GM18519 (cell line): ENCODE measurements around the gene NXPH3.

Source experiments
- ATAC-seq: cut with Tn5 transposase; IDR thresholded peaks from one replicate; pipeline ENCODE4 v1.9.1; 2021; ENCODE audit warnings: mild to moderate bottlenecking, moderate library complexity; ENCODE audit not compliant: unreplicated experiment, low FRiP score

NXPH3 gene

DNA sequence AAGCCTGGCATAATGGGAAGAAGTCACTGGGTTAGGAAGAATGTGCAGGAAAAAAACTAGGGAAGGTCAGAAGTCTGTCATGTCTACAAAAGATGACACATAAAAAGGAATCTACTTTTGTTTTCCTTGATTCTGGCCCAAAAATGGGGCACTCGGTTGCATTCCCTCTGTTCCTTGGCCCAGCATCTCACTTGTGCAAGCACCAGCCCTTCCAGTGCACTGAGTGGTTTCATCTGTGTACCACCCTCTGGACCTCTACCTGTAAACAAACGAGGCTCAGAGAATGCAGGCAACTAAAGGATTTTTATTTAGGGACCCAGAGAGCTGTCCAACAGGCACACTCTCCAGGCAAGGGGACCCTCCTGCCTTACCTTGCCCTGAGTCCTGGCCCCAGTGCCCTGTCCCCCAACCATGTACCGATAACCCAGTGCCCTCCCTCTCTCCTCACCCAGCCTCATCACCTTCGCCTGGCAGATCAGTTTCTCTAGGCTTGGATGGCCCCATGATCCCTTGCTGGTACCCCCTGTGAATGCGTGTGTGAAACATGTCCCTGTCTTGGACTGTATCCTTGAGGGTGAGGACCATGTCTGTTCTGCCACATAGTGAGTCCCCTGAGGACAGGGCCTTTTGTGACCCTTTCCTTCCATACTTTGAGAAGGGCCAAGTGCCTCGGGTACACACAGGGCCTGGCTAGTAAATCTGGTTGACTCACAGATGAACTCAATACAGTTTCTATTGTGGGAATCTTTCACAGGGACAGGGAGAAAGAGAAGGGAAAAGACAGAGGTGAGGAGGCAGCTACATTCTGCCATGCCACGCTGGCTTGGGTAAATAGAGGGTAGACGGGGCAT is 13.3 kb downstream of the NXPH3 start:
- no peak for ATAC-seq

DNA sequence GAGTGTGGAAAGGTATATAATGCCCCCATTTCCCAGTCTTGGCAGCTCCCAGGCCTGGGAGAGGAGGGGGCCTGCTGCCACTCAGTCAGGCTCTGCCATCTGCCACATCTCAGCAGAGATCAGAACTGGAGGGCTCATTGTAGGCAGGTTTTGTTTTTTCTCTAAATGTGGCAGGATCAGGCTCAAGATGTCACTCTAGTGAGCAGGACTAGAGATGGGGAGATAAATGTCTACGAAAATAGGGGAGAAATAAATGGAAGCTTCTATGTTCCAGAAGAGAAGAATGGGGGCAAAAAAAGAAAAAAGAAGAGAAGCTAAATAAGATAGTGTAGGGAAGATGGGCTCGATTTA is 13.9 kb downstream of the NXPH3 start:
- ATAC-seq: no peak

DNA sequence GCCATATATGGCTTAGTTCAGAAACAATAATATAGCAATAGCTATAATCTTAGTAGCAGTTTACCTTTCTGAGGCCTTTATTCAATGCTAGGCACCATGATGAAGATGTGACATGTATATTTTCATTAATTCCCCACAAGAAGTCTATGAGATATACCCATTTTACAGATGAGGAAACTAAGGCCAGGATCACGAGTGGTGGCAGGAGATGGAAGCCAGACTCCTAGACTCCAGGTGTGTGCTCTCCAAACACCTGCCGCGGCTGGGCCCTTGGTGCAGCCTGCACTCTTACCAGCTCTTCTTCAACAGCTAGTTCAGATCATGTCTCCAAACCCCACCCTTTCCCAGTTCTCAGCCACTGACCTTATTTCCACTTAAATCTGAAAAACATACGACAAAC is 15.2 kb downstream of the NXPH3 start:
- ATAC-seq: no peak

DNA sequence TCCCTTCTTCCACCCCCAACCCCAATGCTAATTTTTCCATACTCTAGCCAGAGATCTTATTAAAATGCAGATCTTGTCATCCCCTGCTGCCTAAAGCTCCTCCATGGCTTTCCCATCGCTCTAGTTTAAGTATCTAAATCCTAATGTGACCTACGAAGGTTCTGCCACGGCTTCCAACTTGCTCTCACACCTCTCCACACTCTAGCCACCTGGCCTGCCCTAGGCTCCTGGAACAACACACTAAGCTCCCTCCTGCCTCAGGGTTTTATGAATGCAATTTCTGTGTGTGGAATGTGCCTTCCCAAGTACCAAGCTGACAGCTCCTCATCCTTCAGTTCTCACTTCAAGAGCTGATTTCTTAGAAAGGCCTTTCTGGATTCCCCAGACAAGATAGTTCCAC is 16.6 kb downstream of the NXPH3 start:
- ATAC-seq: no peak

DNA sequence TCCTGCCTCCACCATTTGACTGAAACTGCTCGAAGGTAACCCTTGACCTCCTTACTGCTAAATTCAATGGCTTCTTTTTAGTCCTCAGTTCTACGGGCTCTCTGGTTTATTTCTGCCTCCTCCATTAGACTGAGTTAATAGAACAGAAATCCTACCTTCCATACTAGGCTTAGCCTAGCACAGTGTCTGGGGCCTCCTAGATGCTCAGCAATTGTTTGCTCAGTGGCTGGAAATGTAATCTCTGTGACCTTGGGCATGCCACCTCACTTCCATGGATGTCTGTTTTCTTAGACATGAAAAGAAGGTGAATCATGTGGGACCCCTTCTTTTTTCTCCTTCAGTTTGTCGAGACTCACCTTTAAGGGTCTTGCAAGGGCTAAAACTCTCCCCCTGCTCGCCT is 19.7 kb downstream of the NXPH3 start:
- ATAC-seq: no peak

DNA sequence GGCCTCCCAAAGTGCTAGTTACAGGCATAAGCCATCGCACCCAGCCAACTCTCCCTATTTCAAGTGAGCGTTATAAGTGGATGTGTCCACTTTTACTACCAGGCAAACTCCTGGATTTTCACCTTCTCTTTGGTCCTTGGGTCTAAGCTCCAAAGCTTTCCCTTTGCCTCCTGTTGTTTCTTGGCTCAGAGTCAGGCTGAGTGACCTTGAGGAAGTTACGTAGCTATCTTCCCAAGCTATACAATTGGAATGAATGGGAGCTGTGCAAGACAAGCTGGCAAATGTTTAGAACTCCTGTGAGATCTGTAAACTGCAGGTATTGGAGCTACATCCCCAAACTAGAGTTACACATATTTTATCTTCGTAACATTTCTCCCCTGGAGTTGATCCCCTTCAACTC is 20.3 kb downstream of the NXPH3 start:
- ATAC-seq: no peak

DNA sequence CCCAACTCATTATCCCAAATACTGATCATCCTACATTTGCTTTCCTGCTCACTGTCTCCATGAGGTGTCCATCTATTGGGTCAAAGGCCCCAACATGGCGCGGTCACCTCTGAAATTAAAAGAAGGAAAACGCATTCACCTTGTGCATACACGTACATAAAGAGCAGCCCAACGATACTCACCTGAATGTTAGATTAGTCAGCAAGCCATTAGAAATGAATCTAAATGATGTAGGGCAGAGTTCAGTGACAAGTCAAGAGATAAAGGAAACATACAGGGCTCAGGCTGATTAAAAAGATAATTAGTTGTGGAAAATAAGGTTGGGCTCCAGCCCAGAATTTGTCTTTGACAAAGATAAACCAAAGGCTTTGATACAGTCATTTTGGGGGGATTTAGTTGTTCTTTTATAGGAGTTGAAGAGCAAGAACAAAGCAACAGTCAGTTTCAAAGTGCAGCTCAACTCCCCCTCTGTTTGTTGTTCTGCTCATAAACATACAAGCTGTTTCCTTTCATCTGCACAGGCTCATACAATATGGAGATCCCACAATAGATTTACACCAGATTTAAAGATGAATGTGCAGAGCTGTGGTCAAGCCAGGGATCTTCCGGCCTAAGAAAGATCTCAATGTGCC is 21.1 kb downstream of the NXPH3 start:
- ATAC-seq: no peak

DNA sequence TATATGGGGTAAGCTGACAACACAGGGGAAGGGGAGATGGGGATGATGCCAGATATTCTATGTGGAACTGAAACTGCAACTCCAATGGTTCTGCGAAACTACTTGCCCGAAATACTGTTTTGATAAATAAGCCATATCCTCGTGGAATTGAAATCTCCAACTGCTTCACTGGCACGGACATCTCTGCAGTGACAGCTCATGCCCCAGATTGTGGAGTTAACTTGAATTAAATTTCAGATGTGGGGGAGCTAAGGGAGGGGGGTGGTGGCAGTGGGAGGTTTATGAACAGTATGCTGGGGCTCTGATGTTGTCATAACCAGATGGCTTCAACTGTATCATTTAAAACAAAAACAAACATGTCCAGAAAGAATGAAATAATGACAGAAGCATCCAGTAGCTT is 21.8 kb downstream of the NXPH3 start:
- ATAC-seq: no peak

DNA sequence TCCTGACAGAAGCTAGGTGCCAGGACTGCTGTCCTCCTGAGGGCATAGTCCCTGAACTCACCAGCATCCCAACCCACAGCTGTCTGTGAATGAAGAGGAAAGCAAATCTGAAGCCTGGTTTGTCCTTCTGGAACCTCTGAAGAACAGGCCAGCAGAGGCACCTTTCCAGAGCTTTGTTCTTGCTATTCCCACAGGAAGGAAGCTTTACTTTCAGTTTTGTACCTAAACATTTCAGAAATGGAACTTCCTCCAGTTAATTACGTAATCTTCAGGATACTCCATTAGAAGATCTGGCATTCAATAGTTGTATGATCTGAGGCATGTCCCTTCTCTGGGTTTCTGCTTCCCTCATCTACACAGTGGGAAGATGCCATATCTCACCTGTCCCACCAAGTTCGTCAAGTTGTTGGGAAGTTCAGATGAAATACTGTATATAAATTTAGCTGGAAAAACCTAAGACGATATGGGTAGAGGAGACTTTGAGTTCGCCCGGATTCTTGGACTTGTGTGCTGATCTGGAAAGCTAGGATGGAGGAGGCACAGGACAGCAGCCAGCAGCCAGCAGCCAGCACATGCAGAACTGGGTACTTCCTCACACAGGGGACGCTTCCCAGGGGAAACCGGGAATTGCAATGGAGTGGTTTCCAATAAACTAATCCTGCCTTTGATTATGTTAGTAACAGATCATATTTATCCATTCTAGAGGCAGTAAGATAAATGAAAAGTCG is 22.4 kb downstream of the NXPH3 start:
- ATAC-seq: no peak

DNA sequence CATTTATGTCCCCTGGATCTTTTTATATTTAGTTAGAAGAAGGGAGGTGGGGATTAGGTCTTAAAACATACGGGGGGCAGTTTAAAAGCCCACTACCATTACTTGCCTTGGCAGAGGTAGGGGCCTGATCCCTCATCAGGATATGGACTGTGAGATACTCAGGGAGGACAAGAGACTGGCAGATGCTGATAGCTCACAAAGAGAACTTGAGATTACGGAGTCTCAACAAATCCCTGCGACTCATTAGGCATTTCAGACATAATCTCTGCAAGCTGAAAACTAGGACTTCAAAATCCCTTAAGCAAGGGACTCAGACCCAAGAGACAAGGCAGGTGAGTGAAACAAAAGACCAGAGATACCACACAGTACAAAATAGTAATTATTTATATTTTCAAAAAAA is 23.2 kb downstream of the NXPH3 start:
- no peak for ATAC-seq

DNA sequence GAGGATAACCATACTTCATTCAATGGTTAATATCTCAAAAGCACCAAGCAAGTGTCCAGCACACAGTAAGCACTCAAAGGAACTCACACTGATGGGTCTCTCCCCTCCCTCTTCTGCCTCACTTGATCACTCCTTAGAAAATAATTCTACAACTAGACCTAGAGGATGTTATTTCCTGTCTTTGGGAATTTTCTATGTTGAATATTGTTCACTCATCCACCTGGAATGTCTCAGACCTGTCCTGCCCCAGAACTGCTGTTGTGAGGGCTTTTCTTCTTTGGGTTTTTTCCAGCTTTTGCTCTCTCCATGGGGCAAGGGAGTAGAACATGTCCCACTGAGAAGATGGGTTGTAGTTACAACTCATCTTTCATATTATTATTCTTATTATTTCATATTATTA is 25.3 kb downstream of the NXPH3 start:
- no peak for ATAC-seq

DNA sequence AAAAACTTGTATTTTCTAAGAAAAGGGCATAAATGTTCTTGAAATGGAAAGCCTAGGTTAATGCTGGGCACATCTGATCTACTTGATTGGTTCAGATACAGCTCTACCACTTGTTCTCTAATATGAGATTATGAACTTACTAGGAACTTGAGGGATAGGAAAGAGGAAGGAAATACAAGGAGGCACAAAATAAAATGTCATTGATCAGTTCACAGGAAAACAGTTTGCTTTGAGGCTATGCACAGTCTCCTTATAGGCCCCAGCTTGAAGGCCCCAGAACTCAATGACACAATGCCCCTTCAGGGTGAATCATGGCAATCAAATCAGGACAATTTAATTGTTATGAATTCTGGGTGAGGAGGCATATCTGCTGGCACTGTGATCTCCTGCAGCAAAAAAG is 27.1 kb downstream of the NXPH3 start:
- ATAC-seq: no peak

DNA sequence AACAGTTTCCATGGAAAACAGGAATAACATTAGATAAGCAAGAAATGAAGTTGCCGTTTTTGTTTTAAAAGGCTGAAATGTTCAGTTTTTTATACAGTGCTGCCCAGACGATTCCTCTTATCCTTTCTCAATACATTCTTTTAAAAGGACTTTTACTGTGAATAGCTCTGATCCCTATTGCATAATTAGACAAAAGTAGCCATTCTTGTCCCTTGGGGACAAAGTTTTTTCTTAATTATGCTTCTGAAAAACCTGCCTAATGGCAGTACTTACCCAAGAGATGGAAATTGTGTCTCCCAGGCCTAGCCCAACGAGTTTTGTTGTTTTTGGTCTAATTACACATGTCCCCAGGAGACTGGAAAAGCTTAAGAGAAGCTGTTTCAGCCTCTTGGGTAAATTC is 27.6 kb downstream of the NXPH3 start:
- ATAC-seq: no peak

DNA sequence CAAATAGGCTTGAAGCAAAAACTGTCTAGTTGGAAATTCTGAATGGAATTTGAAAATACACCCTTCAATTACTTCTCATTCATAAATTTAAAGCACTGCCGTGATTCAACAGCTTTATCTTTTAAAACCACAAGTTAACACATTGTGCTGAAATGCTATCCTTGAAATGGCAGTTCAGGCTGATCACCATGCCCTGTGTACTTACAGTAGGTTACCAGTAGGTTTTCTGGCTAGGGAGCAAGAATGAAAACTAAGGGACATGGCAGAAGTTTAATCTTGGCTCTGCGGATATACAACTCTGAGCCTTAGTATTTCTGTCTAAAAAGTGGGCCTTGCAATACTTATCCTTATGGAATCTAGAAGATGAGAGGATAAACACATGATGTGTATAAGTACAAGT is 28.0 kb downstream of the NXPH3 start:
- no peak for ATAC-seq

DNA sequence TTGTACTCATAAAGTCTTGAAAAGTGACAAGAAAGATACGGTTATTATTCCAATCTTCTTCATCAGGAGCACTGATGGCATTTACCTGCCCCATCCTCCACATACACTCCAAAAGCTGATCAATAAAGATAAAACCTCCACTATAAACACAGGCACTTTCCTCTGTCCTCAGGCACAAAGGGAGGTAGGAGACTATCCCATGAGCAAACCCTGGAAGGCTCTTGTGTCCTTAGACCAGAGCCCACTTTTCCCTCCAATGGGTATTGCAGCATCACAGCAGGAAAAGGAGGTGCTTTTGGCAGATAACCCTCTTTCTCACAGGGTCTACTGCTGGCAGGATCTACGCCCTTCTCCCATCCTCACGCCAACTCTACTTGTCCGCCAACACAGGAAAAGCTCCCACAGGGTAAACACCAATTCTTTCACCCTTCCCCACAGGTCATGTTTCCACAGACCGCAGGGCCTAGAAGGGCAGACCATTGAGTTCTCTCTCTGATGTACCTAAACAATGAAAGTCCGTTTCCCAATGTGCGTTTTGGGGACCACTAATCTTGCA is 28.7 kb downstream of the NXPH3 start:
- ATAC-seq: no peak

DNA sequence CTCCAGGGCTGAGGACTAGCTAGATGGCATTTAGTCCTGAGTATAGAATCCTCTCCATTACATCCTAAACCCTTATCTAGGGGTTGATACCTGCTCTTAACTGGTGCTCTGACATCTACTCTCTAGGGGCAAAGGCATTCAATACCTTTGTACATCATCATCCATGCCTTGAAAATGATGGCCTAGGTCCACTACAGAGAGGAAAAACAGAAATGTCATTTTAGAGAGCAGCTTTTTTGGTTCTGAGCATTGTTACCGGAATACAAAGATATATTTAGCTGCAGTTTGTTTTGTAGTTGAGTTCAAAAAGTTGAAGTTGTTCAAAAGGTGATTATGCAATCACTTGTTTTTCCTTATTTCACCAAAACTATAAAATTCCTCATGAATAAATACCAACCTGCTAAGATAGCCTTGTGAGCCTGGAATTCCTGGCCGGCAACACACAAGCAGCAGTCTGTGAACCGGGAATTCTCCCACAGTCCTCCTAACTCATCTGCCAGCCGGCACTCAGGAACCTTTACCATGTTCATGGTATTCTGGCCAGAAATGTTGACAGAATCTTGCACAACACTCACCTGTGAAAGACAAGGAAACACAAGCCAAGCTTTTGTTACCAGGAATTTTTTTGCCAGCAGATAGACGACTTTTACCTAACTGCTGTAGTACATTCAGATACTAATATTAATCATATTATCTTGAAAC is 35.4 kb downstream of the NXPH3 start:
- no peak for ATAC-seq

DNA sequence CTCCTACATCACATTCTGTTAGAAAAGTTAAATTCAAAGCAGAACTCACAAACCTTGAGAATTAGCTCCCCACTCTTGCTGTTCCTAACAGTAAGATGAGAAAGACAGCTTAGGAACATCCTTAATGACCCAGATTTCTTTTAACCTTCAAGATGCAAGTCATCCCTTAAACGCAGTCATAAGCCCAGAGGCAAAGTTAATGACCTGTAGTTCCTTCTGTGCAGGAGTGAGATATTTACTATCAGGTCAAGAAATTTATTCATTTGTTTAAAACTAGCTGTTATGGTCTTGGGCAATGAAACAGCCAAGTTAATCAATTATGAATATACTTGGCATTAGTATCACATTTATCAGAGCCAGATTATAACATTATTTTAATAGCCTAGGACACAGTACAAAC is 37.1 kb downstream of the NXPH3 start:
- ATAC-seq: no peak

DNA sequence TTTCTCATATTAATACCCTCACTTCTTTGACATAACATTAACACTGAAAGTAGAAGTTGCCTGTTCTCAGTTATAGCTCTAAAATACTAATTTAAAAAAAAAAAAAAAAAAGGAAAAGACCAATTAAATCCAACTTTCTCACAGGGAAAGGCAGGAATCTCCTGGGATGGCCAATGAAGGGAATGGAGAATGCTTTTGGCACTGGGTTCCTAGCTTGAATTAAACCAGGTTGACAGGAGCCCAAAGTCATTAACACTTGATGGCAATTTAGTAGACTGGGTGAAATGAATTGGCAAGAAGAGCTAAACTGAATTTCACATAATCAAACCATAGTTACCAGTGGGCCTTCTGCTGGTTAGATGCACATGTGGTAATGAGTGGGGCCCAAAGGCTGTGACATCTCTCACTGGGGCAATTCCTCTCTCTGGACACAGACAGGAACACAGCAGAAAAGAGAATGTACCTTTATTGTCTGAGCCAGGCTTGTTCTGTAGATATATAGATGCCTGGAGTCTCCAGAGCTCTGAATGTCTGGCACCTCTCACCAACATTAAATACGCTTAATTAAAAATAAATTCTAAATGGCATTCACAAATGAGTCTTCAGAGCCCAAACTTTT is 37.6 kb downstream of the NXPH3 start:
- ATAC-seq: no peak

DNA sequence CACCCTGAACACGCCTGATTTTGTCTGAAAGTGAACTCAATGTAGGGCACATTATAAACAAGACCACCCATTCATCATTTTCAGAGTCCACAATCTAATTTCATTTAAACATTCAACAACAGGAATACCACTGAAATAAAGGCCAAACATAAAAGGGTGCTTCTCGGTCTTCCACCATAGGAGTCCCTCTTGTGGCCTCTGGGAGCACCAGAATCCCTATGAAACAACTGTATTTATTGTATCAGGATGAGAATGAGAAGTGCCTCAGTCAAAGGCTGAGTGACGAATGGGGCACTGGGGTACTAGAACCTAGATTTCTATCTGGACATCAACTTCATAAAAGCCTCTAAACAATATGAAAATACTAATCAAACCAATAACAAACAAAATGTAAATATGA is 40.4 kb downstream of the NXPH3 start:
- no peak for ATAC-seq

DNA sequence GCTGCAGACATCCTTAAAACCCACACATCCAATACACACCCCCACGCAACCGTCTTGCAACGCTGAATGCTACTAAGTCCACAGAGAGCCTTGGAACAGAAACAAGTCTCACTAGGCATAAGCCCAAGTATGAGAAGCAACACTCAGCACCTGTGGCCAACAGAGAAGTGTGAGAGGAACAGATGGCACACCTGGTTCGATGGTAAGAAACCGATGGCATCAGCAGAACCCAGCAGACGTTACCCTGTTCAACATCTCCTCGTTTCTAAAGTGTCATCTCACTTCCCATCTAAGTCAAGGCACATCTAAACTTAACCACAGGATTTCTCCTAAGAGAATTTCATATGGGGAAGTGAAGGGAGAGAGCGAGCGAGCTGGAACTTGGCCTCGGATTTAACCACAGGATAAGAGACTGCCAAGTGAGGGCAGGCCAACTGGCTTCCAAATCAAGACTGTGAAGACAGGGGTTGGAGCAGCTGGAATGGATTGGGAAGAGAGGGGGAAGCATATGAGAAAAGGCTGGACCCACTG is 41.0 kb downstream of the NXPH3 start:
- no peak for ATAC-seq
